HEK293 (cell line): ENCODE measurements around the gene TADA3.

Source experiments
- AEBP2 ChIP-seq: fragments of 450-650 bp; formaldehyde crosslinking; IDR thresholded peaks from 2 replicates; pipeline ENCODE4 v1.5.1; 2016; ENCODE audit warnings: missing biosample characterization, missing genetic modification characterization, borderline replicate concordance
- GLIS2 ChIP-seq: fragments of 450-650 bp; formaldehyde crosslinking; IDR thresholded peaks from 2 replicates; pipeline ENCODE4 v1.5.1; 2016; ENCODE audit warnings: missing biosample characterization, missing genetic modification characterization
- IKZF3 ChIP-seq: fragments of 450-650 bp; IDR thresholded peaks from 2 replicates; pipeline ENCODE4 v1.5.0; 2018; ENCODE audit warnings: missing biosample characterization, mild to moderate bottlenecking, missing genetic modification characterization, moderate library complexity
- KLF1 ChIP-seq: fragments of 450-650 bp; formaldehyde crosslinking; IDR thresholded peaks from 2 replicates; pipeline ENCODE4 v1.5.1; 2016; ENCODE audit warnings: missing biosample characterization, missing genetic modification characterization
- KLF10 ChIP-seq: fragments of 450-650 bp; IDR thresholded peaks from 2 replicates; pipeline ENCODE4 v1.5.1; 2018; ENCODE audit warnings: missing biosample characterization, mild to moderate bottlenecking, missing genetic modification characterization
- OSR2 ChIP-seq: fragments of 450-650 bp; formaldehyde crosslinking; IDR thresholded peaks from 2 replicates; pipeline ENCODE4 v1.5.1; 2016; ENCODE audit warnings: missing biosample characterization, missing genetic modification characterization
- PATZ1 ChIP-seq: fragments of 450-650 bp; formaldehyde crosslinking; IDR thresholded peaks from 2 replicates; pipeline ENCODE4 v1.5.1; 2016; ENCODE audit warnings: missing biosample characterization, missing genetic modification characterization
- PRDM10 ChIP-seq: fragments of 450-650 bp; formaldehyde crosslinking; IDR thresholded peaks from 2 replicates; pipeline ENCODE4 v1.5.1; 2016; ENCODE audit warnings: missing biosample characterization, missing genetic modification characterization
- PRDM4 ChIP-seq: fragments of 450-650 bp; formaldehyde crosslinking; IDR thresholded peaks from 2 replicates; pipeline ENCODE4 v1.5.1; 2017; ENCODE audit warnings: missing biosample characterization, missing genetic modification characterization
- REPIN1 ChIP-seq: fragments of 450-650 bp; formaldehyde crosslinking; IDR thresholded peaks from 2 replicates; pipeline ENCODE4 v1.5.1; 2017; ENCODE audit warnings: missing biosample characterization, missing genetic modification characterization, low read depth
- SALL2 ChIP-seq: fragments of 450-650 bp; formaldehyde crosslinking; IDR thresholded peaks from 2 replicates; pipeline ENCODE4 v1.5.0; 2017; ENCODE audit warnings: missing biosample characterization, mild to moderate bottlenecking, missing genetic modification characterization, borderline replicate concordance
- TCF7L2 ChIP-seq: IDR thresholded peaks from 2 replicates; pipeline ENCODE4 v1.6.1; 2011; ENCODE audit warnings: low read depth, mild to moderate bottlenecking, inconsistent platforms, low read length, moderate library complexity, borderline replicate concordance
- ZBTB21 ChIP-seq: fragments of 450-650 bp; formaldehyde crosslinking; IDR thresholded peaks from 2 replicates; pipeline ENCODE4 v1.5.1; 2017; ENCODE audit warnings: missing biosample characterization, missing genetic modification characterization
- ZBTB7A ChIP-seq: fragments of 450-650 bp; formaldehyde crosslinking; IDR thresholded peaks from 2 replicates; pipeline ENCODE4 v1.5.1; 2016; ENCODE audit warnings: low read depth, missing biosample characterization, missing genetic modification characterization
- ZNF366 ChIP-seq: fragments of 450-650 bp; formaldehyde crosslinking; conservative IDR thresholded peaks from 2 replicates; pipeline ENCODE4 v1.5.1; 2016; ENCODE audit warnings: missing biosample characterization, missing genetic modification characterization
- ZNF391 ChIP-seq: fragments of 450-650 bp; formaldehyde crosslinking; IDR thresholded peaks from 2 replicates; pipeline ENCODE4 v1.5.1; 2016; ENCODE audit warnings: low read depth, missing biosample characterization, missing genetic modification characterization, borderline replicate concordance
- ZNF416 ChIP-seq: fragments of 450-650 bp; formaldehyde crosslinking; IDR thresholded peaks from 2 replicates; pipeline ENCODE4 v1.5.1; 2016; ENCODE audit warnings: missing biosample characterization, missing genetic modification characterization
- ZNF48 ChIP-seq: fragments of 450-650 bp; formaldehyde crosslinking; IDR thresholded peaks from 2 replicates; pipeline ENCODE4 v1.5.1; 2016; ENCODE audit warnings: missing biosample characterization, missing genetic modification characterization
- ZNF501 ChIP-seq: fragments of 450-650 bp; formaldehyde crosslinking; IDR thresholded peaks from 2 replicates; pipeline ENCODE4 v1.5.1; 2016; ENCODE audit warnings: missing biosample characterization, missing genetic modification characterization
- ZNF623 ChIP-seq: fragments of 450-650 bp; formaldehyde crosslinking; IDR thresholded peaks from 2 replicates; pipeline ENCODE4 v1.5.1; 2016; ENCODE audit warnings: missing biosample characterization, missing genetic modification characterization
- ZNF660 ChIP-seq: fragments of 450-650 bp; IDR thresholded peaks from 2 replicates; pipeline ENCODE4 v1.5.1; 2018; ENCODE audit warnings: missing biosample characterization, mild to moderate bottlenecking, missing genetic modification characterization
- TF ChIP-seq, protein P1 (sequence below): fragments of 450-650 bp; formaldehyde crosslinking; conservative IDR thresholded peaks from 2 replicates; pipeline ENCODE4 v1.5.1; 2016; ENCODE audit warnings: low read depth, missing biosample characterization, missing genetic modification characterization

TADA3 gene

GRCh38 chr3:9792405-9793160 lies at the start of gene TADA3, which contains the start of gene ARPC4 (continued):
- TF ChIP-seq, protein P1, sequence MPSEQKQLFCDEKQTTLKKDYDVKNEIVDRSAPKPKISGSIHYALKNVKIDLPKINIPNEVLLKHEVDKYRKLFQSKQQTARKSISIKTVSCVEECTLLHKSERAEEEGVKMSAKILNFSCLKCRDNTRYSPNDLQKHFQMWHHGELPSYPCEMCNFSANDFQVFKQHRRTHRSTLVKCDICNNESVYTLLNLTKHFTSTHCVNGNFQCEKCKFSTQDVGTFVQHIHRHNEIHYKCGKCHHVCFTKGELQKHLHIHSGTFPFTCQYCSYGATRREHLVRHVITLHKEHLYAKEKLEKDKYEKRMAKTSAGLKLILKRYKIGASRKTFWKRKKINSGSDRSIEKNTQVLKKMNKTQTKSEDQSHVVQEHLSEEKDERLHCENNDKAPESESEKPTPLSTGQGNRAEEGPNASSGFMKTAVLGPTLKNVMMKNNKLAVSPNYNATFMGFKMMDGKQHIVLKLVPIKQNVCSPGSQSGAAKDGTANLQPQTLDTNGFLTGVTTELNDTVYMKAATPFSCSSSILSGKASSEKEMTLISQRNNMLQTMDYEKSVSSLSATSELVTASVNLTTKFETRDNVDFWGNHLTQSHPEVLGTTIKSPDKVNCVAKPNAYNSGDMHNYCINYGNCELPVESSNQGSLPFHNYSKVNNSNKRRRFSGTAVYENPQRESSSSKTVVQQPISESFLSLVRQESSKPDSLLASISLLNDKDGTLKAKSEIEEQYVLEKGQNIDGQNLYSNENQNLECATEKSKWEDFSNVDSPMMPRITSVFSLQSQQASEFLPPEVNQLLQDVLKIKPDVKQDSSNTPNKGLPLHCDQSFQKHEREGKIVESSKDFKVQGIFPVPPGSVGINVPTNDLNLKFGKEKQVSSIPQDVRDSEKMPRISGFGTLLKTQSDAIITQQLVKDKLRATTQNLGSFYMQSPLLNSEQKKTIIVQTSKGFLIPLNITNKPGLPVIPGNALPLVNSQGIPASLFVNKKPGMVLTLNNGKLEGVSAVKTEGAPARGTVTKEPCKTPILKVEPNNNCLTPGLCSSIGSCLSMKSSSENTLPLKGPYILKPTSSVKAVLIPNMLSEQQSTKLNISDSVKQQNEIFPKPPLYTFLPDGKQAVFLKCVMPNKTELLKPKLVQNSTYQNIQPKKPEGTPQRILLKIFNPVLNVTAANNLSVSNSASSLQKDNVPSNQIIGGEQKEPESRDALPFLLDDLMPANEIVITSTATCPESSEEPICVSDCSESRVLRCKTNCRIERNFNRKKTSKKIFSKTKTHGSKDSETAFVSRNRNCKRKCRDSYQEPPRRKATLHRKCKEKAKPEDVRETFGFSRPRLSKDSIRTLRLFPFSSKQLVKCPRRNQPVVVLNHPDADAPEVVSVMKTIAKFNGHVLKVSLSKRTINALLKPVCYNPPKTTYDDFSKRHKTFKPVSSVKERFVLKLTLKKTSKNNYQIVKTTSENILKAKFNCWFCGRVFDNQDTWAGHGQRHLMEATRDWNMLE: peak; percentile 84
- peak; percentile 80; the same call in 1 of the 2 replicates for TF ChIP-seq ZNF660 (tag by site-specific recombination)
- TF ChIP-seq ZNF623: no peak
- TF ChIP-seq REPIN1 (tag by site-specific recombination): no peak
- 0 out of 2 replicates have a peak, but pooled peaks have one; percentile 16 for TF ChIP-seq TCF7L2
- TF ChIP-seq ZNF416 (tag by site-specific recombination): no peak
- TF ChIP-seq IKZF3 (tag by site-specific recombination): no peak
- 0 out of 2 replicates have a peak, but pooled peaks have one; percentile 0 for TF ChIP-seq OSR2
- peak; percentile 49 for TF ChIP-seq ZNF366
- no peak for TF ChIP-seq AEBP2
- no peak for TF ChIP-seq SALL2 (tag by site-specific recombination)
- peak; percentile 94 for TF ChIP-seq KLF1 (tag by site-specific recombination)
- TF ChIP-seq GLIS2 (tag by site-specific recombination): peak; percentile 97
- TF ChIP-seq ZBTB7A (tag by site-specific recombination): peak; percentile 81; the same call in 1 of the 2 replicates
- peak; percentile 21; the same call in 1 of the 2 replicates for TF ChIP-seq ZBTB21 (tag by site-specific recombination)
- peak; percentile 34; the same call in 1 of the 2 replicates for TF ChIP-seq PRDM4 (tag by site-specific recombination)
- TF ChIP-seq ZNF48: no peak
- TF ChIP-seq PRDM10 (tag by site-specific recombination): peak; percentile 100
- no peak for TF ChIP-seq ZNF391 (tag by site-specific recombination)
- peak; percentile 96 for TF ChIP-seq KLF10 (tag by site-specific recombination)
- peak; percentile 75 for TF ChIP-seq ZNF501 (tag by site-specific recombination)
- peak; percentile 97 for TF ChIP-seq PATZ1 (tag by site-specific recombination)
